ENCODE results near the gene CD99.
"Not testable (repeated sequence)": the region's sequence is repeated elsewhere in the genome, so short reads cannot be mapped to it uniquely, and the experiment has no call there.

CD99 gene, protein sequence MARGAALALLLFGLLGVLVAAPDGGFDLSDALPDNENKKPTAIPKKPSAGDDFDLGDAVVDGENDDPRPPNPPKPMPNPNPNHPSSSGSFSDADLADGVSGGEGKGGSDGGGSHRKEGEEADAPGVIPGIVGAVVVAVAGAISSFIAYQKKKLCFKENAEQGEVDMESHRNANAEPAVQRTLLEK

DNA sequence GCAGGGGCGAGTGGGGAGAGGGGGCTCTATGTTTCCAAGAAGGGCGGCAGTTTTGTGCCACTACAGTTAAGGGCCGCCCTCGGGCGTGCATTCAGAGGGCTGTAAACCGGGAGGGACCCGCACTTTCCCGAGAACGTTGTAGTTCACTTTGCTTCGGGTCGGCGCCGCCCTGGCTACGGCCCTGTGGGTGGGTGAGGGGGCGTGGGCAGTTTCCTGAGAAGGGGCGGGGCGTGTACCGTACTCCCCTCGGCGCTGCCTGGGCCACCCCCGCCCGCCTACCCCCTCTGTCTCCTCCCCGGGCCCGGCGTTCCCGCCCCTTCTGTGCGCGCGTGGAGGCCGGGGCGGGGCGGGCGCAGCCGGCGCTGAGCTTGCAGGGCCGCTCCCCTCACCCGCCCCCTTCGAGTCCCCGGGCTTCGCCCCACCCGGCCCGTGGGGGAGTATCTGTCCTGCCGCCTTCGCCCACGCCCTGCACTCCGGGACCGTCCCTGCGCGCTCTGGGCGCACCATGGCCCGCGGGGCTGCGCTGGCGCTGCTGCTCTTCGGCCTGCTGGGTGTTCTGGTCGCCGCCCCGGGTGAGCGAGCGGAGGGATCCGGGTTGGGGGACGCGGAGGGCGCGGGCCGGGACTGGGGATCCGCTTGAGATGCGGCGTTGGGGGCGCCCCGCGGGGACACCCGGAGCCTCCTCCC is at the start of gene CD99:
Gene CD99, plus strand, starts transcription at position 440 of the 687 bp plus-strand sequence. Its CDS starts 66 bp downstream, at position 506.
- DNase-seq: no peak

DNA sequence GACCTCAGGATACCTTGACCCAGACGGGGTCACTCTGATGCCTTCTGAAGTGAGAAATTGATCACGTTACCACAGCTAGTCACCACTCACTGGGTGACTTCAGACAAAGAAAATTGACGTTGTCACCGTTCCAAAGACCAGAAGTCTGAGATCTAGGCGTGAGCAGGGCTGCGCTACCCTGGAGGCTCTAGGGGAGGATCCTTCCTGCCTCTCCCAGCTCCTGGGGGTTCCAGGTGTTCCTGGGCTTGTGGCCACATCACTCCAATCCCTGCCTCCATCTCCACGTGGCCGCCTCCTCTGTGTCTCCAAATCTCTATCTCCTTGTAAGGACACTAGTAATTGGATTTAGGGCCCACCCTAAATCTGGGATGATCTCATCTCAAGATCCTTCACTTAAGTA is 48.9 kb upstream of the CD99 start:
- no peak for DNase-seq

DNA sequence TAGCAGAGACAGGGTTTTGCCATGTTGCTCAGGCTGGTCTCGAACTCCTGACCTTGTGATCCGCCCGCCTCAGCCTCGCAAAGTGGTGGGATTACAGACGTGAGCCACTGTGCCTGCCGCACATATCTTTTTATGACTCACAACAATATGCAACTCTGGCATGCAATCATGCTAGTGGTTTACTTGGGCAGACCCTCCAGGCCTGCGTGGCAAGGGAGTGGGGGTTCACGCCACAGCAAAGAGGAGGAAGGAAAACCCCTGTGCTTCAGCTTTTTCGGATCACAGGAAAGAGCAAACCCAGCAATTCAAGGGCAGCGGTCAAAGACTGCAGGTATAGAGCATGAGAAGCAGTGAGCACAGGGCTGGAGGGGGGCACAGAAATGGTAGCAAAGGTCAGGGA is 48.3 kb upstream of the CD99 start:
- DNase-seq: no peak

DNA sequence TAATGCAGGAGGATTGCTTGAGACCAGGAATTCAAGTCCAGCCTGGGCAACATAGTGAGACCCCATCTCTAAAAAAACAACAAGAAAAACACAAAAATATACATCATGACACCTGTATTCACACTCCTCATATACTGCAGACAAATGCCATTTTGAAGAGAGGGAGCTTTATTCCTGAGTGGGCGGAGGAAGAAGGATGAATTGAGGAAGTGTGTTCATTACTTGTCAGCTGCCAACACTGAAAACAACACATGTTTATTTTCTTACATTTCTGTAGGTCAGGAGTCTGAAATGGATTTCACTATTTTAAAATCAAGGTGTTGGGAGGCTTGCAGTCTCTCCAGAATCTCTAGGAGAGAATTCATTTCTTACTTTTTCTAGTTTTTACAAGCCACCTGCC is 47.2 kb upstream of the CD99 start:
- no peak for DNase-seq

DNA sequence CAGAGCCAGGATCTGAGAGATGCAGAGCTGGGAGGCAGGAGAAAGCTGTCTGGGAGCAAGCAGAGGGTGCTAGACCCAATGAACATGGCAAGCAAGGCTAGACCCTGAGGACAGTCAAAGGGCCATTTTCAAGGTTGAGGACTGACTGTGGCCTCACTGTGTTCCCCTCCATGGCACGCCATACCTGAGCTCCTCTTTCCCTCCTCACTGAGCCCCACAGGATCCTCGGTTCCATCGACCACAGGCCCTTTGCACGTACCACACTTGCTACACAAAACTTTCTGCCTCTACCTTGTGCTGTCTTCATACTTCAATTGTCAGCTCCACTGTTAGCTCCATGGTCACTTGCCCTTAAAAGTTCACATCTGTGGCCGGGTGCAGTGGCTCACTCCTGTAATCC is 45.5 kb upstream of the CD99 start:
- no peak for DNase-seq

DNA sequence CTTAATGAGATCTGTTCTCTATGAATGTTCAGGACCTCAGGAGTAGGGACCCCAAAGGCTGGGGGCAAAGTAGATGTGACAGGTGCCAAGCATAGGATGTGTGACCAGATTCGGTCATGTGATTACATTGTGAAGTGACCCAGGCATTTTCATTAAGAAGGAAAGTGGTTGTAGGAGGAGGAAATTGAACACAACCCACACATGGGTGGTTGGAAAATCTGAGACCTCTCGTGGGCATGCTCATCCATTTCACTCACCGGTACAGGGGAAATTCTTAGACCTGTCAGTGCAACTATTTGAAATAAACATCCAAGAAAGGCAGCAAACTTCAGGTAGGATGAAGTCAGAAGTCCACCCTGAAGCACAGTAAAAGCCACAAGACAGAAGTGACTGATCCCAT is 43.5 kb upstream of the CD99 start:
- no peak for DNase-seq

DNA sequence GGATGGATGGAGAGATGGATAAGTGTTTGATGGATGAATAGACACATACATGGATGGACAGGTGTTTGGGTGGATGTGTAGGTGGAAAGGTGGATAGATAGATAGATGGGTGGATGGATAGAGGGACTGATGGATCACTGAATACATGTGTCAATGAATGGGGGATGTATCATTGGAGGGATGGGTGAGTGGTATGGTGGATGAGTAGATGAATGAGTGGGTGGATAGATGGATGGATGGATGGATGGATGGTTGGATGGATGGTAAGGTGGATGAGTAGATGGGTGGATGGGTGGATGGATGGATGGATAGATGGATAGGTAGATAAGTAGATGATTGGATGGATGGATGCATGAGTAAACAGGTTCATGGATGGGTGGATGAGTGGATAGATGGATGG is 41.1 kb upstream of the CD99 start:
- DNase-seq: no peak

DNA sequence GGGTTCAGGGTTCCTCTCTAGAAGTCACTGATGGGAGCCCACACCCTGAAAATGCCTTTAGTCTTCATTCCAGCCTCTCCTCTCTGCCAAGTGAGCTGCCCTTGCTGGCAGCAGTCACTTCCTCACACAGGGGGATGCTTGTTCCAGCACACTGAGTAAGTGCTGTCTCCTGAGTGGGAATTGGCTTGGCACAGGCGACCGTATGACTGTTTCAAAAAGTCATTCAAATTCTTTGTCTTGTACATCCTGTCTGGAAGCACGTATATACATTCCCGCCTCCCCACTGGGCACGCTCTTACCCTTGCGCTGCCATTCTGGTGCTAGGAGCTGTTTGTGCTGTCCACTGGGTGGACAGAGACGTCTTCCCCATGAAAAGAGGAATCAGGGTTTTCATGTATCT is 40.2 kb upstream of the CD99 start:
- no peak for DNase-seq

DNA sequence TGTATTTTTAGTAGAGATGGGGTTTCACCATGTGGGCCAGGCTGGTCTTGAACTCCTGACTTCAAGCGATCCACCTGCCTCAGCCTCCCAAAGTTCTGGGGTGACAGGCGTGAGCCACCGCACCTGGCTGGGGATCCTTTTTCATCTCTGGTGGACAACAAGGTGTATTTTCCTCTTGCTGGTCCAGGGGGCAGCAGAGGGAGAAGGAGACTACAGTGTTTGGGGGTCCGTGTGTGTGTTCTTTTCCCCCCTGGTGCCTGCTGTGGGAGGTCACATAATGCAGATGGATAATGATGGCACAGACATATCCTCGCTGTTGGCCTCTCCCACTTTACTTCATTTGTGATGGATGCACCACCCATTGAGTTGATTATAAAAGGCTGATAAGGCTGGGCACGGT is 39.0 kb upstream of the CD99 start:
- no peak for DNase-seq

DNA sequence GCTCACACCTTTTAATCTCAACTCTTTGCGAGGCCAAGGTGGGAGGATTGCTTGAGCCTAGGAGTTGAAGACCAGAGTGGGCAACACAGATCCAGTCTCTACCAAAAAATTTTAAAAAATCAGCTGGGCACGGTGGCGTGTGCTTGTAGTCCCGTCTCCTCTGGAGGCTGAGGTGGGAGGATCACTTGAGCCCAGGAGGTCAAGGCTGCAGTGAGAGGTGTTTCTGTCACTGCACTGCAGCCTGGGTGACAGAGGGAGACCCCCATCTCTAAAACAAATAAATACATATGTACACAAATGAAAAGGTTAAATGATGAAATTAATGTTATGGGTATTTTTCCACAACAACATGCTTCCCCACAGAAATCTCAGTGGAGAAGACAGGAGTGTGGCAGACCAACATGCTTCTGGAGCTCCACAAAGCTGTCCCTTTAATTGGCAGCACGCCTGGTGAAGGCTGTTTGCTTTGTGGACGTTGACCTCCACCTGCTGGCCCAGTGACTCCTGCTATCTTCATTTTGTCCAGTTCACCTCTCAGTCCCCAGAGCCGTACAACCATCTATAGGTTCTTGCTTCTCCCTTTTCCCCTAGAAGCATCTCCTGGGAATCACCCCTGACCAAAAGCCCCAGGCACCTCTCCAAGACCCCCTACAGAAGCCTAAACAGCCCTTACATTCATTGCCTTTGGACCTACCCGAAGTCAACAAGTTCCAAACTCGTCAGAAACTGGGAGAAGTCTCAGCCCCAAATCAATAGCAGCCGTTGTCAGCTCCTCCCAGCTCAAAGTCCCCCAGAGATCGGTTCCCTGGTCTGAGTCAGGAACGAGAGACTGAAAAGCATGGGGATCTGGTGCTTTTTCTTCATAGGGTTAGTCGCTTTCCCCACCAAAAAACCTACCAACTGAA is 36.4 kb upstream of the CD99 start:
- DNase-seq: no peak

DNA sequence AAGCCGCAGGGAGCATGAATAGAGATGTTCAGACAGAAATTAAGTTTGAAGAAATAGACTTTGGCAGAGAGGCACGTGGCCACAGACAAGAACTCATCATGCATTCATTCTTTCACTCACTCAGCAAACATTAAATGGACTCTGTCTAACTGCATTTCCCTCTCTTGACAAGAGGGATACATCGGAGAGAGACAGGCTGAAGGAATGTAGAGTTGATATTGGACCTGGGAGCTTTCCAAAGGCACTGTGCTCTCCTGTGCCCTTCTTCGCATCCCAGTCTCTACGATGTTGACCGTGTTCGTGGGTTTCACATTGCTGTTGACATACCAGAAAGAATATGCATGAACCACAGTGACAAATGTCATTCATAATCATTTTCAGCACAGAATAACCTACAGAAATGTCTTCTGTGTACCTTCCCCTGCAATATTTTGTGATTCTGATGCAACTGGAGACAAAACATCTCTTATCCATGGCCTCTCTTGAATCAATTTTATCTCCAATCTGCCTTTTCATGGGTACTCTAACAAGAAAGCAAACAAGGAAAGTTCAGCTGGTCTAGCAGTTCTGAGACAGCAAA is 34.7 kb upstream of the CD99 start:
- no peak for DNase-seq

DNA sequence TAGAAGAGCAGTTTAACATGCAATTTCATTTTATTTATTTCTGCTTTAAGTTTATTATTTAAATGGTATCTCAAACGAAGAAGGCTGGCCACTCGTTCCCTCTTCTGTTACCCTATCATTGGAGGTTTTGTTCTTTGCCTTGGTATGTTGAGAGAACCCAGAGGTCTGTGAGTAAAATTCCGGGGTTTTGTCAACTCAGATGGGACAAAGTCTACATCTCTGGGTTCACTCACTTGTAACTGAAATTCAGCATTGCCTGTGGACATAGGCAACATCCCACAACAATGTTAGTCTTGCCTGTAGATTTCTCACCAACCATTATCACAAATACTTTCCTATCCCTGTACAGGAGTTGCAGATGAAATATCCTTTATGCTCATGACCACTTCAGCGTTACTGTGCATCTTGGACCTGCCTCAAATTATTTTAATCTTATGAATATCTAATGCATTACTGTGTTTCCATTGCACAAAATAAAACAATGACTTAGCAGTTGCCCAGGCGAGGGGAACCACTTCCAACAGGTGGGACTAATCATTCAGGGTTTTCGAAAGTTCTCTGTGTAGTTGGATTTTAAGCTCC is 33.5 kb upstream of the CD99 start:
- no peak for DNase-seq

DNA sequence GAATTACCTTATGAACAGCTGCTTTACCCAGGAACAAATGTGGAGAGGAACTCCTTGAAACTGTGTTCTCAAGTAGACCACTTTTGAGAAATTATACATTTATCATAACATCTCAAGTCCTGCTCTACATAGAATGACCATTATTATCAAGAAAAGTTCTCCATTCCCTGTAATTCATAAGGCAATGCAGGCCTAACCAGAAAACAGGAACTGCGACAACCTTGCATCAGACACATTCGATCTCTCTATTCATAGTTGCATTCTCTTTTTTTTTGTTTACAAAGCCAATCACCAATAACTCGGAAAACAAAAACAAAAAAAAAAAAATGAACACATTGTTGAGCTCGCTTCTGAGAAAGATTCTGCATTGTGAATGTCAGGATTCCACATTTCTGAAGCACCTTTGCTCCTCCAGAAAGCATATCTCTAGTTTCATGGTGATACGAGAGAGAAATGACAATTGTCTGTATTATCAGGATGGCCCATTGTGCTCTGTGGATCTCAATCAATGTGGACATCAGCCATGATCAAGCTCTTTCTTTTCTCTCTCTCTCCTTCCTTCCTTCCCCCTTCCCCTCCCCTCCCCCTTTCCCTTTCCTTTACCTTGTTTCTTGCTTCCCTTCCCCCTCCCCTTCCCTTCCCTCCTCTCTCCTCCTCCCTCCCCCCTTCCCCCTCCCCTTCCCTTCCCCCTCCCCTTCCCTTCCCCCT is 32.4 kb upstream of the CD99 start:
- DNase-seq: no peak

DNA sequence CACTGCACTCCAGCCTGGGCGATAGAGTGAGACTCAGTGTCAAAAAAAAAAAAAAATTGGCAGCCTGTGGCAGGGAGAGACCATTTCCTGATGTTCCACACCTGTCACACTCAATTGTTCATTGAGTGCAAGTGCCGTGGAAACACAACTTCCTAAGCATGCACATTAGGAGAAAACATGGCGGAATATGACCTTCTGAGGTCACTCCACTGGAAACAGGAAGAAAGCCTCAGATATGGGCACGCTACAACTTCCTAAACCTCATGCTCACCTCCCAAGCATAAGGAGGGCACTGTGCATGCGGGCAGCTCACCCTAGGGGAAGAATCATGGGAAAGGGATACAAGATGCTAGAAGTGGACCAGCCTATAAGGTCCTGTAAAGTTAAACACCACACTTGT is 28.5 kb upstream of the CD99 start:
- no peak for DNase-seq

DNA sequence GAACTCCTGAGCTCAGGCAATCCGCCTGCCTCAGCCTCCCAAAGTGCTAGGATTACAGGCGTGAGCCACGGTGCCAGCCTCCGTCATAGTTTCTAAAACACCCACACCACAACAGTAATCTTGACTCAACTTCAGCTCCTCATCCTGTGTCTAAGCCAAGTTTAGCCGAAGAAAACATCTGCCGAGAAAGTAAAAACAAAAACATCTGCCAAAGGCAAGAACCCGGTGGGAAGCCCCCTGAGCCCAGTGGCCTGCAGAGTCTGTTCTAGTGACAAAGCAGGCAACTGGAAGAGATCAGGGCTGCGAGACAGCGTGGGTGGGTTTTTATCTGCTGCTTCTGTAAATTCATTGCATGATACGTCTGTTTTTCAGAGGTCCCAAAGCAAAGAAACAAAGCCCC is 26.6 kb upstream of the CD99 start:
- no peak for DNase-seq

DNA sequence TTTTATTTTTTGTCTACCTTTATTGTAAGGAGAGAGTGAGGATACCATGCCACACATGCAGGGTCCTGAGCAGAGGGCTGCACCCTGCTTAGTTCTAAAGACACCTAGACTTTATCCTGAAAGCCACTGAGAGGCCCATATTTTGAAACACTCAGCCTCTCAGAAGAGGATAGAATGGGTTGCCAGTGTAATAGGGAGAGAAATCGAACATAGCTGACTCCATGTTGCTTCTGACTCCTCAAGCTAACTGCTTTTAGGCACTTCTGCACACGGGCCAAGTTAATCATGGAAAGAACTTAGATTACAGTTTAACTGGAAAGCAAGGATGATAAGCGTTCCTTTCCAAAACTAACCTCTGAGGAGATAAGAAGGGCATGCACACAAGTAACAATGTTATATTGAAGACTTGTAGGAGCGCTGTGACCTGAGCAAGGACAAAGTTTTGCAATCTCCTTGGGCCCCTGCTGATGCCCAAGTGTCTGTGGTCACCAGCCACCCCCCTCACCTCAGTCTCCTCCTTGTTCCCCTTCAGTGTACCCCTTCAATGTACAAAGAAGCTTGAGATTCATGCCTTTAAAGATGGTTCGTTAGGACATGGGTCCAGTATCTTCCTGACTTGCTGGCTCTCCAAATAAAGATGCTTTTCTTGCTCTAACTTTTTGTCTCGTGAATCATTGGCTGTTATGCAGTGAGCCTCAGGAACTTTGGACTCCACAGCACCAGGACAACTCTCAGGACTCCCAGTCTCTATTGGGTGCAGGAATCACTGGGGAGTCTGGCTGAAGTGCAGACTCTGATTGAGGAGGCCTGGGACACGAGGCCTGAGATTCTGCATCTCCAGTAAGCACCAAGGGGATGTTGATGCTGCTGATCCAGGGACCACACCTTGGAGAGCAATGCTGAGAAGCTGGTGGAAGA is 25.4 kb upstream of the CD99 start:
- DNase-seq: no peak

DNA sequence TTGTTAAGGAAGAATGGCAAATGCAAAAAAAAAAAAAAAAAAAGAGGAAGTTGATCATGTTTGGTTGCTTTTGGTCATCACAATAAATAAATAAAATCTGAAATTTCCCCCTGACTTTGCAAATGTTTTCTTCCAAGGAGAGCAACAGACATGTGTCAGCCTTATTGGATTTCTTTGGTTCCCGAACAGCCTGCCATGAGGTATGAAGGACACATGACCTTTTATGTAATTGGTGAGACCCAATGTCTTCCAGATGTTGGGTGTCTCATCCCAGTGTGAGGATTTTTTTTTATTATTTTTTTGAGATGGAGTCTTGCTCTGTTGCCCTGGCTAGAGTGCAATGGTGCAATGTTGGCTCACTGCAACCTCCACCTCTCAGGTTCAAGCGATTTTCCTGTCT is 24.6 kb upstream of the CD99 start:
- DNase-seq: no peak

DNA sequence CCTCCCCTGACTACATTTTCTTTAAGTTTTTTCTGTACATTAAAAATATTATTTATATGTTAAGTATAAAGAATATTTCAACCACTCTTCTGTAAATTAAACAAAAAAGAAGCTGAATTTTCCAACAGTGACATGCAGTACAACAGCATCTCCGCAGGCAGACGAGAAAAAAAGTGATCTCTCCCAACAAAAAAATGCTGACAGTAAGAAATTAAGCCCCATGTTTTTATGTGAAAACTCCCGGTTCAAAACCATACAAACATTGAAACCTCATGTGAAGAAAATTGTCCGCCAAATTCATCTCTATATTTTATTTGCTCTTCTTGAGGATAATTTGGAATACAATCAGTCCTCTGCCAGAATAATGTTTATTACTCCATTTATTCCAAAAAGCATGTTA is 20.1 kb upstream of the CD99 start:
- no peak for DNase-seq

DNA sequence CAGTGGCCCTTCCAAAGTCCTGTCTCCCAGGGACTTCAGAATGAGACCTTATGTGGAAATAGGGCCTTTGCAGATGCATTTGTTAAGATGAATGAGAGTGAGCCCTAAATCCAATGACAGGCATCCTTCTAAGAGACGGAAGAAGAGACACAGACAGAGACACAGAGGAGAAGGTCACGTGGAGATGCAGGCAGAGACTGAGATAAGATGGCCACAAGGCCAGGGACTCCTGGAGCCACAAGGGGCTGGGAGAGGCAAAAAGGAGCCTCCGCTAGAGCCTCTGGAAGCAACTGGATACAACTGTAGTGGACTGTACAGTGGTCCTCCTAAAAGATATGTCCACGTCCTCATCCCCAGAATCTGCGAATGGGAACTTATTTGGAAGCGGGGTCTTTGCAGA is 19.0 kb upstream of the CD99 start:
- no peak for DNase-seq

DNA sequence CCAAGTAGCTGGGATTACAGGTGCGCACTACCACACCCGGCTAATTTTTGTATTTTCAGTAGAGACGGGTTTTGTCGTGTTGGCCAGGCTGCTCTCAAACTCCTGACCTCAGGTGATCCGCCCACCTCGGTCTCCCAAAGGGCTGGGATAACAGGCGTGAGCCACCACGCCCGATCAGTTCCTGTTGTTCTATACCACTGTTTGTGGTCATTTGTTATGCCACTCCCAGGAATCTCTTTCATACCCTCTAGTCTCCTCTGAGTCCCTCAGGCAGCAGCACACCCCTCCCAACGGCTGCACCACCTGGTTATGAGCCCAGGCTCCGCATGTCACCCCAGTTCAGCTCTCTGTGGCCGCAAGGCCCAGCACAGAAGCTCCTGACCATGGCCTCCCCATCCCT is 17.5 kb upstream of the CD99 start:
- DNase-seq: no peak

DNA sequence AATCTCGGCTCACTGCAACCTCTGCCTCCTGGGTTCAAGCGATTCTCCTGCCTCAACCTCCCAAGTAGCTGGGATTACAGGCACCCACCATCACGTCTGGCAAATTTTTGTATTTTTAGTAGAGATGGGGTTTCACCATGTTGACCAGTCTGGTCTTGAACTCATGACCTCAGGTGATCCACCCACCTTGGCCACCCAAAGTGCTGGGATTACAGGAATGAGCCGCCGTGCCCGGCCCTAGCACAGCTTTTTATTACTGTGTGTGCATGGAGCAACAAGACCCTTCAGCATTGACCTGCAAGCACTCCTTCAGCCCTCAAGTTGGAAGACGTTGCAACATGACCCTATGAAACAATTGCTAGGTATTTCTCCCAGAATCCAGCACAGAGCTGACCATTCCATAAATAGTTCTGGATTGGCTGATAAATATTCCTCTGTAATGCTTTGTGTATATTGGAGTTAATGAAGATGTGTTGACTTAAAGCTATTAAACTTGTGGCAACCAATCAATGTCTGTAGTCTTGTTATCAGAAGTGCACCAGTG is 15.4 kb upstream of the CD99 start:
- not testable (repeated sequence) for DNase-seq

Data from NCI-H69 (cell line).